Keratinocyte (primary cell): ENCODE measurements around the gene ATRX. TPM values are rescaled to one million over a fixed set of nuclear protein-coding genes. Genes with fewer than 3 reads are reported as not detected.

ENCODE experiments used
- DNase-seq: peaks from one replicate; pipeline ENCODE4 v3.0.0-alpha.2; 2011; ENCODE audit warnings: low read depth, missing footprints, low spot score
- FAIRE-seq: peaks from 2 replicates; lab custom pipeline; 2011; peaks lifted over from hg19 to GRCh38; lab: Jason Lieb, UNC
- H2AFZ ChIP-seq: 2 replicates; pipeline ENCODE4 v1.6.0; 2012; ENCODE audit warnings: low read length, control low read depth, inconsistent platforms; ENCODE audit not compliant: control insufficient read depth
- H3K27ac ChIP-seq: 2 replicates; pipeline ENCODE4 v1.5.1; 2011; ENCODE audit warnings: low read length; ENCODE audit not compliant: control insufficient read depth, insufficient read depth
- H3K27me3 ChIP-seq: 3 replicates; pipeline ENCODE4 v1.6.0; 2011; ENCODE audit warnings: low read length; ENCODE audit not compliant: control insufficient read depth, insufficient read depth; ENCODE audit errors: extremely low read depth
- H3K36me3 ChIP-seq, 2 experiments: 2 replicates in 1 of 2; 3 replicates in 1 of 2; pipeline ENCODE4 v1.5.1; 2011; ENCODE audit warnings: low read length in 2 of 2, mild to moderate bottlenecking in 1 of 2; ENCODE audit not compliant: control insufficient read depth in 2 of 2, insufficient read depth in 2 of 2; ENCODE audit errors: extremely low read depth in 1 of 2
- H3K4me1 ChIP-seq: 3 replicates; pipeline ENCODE4 v1.5.1; 2011; ENCODE audit warnings: low read length; ENCODE audit not compliant: control insufficient read depth, insufficient read depth; ENCODE audit errors: extremely low read depth
- H3K4me2 ChIP-seq: 3 replicates; pipeline ENCODE4 v1.6.0; 2011; ENCODE audit warnings: low read depth, low read length; ENCODE audit not compliant: control insufficient read depth, insufficient read depth; ENCODE audit errors: extremely low read depth
- H3K4me3 ChIP-seq, 3 experiments: fragments of 200-600 bp in 1 of 3; sonication (generic) in 1 of 3; 2 replicates in 2 of 3; 3 replicates in 1 of 3; pipeline ENCODE4 v1.5.1; 2011 to 2016; ENCODE audit warnings: low read length in 3 of 3, mild to moderate bottlenecking in 3 of 3, control low read depth in 2 of 3, inconsistent platforms in 1 of 3, low read depth in 1 of 3, mixed read lengths in 1 of 3, mixed run types in 1 of 3, moderate library complexity in 1 of 3; ENCODE audit not compliant: control insufficient read depth in 2 of 3, insufficient read depth in 2 of 3; ENCODE audit errors: extremely low read depth in 1 of 3
- H3K79me2 ChIP-seq: 2 replicates; pipeline ENCODE4 v1.6.0; 2012; ENCODE audit warnings: low read length; ENCODE audit not compliant: control insufficient read depth, insufficient read depth
- H3K9ac ChIP-seq: 3 replicates; pipeline ENCODE4 v1.6.0; 2011; ENCODE audit warnings: low read length; ENCODE audit not compliant: control insufficient read depth, insufficient read depth; ENCODE audit errors: extremely low read depth
- H3K9me1 ChIP-seq: 3 replicates; pipeline ENCODE4 v1.6.0; 2011; ENCODE audit warnings: low read length; ENCODE audit not compliant: control insufficient read depth, insufficient read depth; ENCODE audit errors: extremely low read depth
- H3K9me3 ChIP-seq: 2 replicates; pipeline ENCODE4 v1.5.1; 2012; ENCODE audit warnings: low read depth, low read length; ENCODE audit not compliant: control insufficient read depth
- H4K20me1 ChIP-seq: 3 replicates; pipeline ENCODE4 v1.6.0; 2011; ENCODE audit warnings: low read length; ENCODE audit not compliant: control insufficient read depth, insufficient read depth; ENCODE audit errors: extremely low read depth
- CTCF ChIP-seq, 3 experiments: IDR thresholded peaks in 1 of 3; conservative IDR thresholded peaks in 1 of 3; optimal IDR thresholded peaks in 1 of 3; 2 replicates in 2 of 3; 3 replicates in 1 of 3; pipeline versions ENCODE3 to v1.5.1; 2011; ENCODE audit warnings: low read length in 3 of 3, mild to moderate bottlenecking in 3 of 3, moderate library complexity in 2 of 3, control low read depth in 1 of 3, inconsistent platforms in 1 of 3; ENCODE audit not compliant: insufficient read depth in 2 of 3; ENCODE audit errors: extremely low read depth in 1 of 3
- EZH2 ChIP-seq: IDR thresholded peaks from one replicate; pipeline ENCODE4 v1.6.1; 2012; ENCODE audit warnings: inconsistent platforms, mild to moderate bottlenecking, low read length, moderate library complexity
- dilution Hi-C: fragments of 300-500 bp; cut with MboI; formaldehyde crosslinking; loops from one replicate; pipeline ENCODE4 v1.7.0; 2020; ENCODE audit warnings: low sequenced_read_pairs; ENCODE audit not compliant: extremely low pct_ligation_motif_present
- polyA plus RNA-seq, 5 experiments: library from polyadenylated mRNA; depleted of rRNA in 3 of 5; stranded (reverse) in 3 of 5; stranded (forward) in 1 of 5; unstranded in 1 of 5; fragments of >200 nt; gene quantifications; 1 replicate in 1 of 5; 2 replicates in 3 of 5; 3 replicates in 1 of 5; pipeline versions ENCODE4 v1.2.1 to v1.2.3, GENCODE V29; 2011 to 2012; ENCODE audit warnings: missing spikeins in 2 of 5, low read depth in 1 of 5, low replicate concordance in 1 of 5

The ATRX gene
- polyA plus RNA-seq, 1 donor (not counting 4 experiments of a cell fraction or from before 2014, with no cell fraction given) = 31.3 TPM

DNA sequence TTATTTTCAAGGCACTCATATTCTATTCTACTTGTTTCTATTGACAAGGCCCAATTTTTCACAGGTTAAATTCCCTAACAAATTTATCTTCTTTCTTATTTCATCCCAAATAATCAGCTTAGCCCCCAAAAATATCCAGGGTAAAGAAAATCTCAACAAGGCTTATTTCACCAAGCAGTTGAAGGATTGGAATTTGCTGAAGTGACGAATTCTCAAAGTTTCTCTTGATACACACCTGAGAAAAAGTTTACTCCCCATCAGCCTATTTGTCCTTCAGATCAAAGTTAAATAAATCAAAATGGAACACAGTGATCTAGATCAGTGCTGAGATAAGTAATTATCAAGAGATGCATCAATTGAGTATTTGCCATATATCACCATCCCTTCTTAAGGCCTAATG lies 106.9 kb downstream of the ATRX start:
- Histone ChIP-seq H3K4me3 (no peak overlapping the region), H3K4me1 (no peaks in the 10 kb centered on the region), H3K27ac (no peak overlapping the region), H3K9me3 (no peaks in the 10 kb centered on the region), H3K9ac (no peak overlapping the region), H2AFZ (no peak overlapping the region), H3K79me2 (no peaks in the 10 kb centered on the region), H3K36me3 (no peaks in the 10 kb centered on the region), H3K27me3 (no peaks in the 10 kb centered on the region), H3K9me1 (no peaks in the 10 kb centered on the region), H3K4me2 (no peak overlapping the region), H4K20me1 (no peaks in the 10 kb centered on the region)
- dilution Hi-C loops = no loop called here
- no peak for TF ChIP-seq EZH2
- TF ChIP-seq CTCF (optimal IDR thresholded peaks at IDR 0.05 in 1 of 3, IDR thresholded peaks at IDR 0.05 in 1 of 3, conservative IDR thresholded peaks at IDR 0.05 in 1 of 3; ENCODE audit: extremely low read depth in 1 of 3, insufficient read depth in 2 of 3, low read length in 3 of 3) = no peak
- DNase-seq (no peak), FAIRE-seq (no peak)

DNA sequence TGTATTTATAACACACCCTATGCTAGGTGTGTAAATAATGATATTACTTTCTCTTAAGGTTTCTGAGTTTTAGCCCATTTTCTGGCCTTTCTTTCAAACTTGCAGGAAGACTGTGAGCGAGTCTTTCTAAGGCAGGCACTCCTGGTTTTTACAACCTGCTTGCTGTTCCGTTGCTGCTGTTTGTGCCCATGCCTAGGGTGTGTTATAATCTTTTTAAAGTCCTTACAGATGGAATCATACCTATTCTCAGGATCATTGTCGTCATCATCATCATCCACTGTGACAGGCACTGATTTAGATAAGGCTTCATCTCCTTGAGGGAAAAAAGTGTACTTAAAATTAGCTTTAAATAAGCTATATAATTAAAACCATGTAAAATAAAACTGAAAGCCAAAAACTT lies 110.0 kb downstream of the ATRX start:
- TF ChIP-seq CTCF (optimal IDR thresholded peaks at IDR 0.05 in 1 of 3, IDR thresholded peaks at IDR 0.05 in 1 of 3, conservative IDR thresholded peaks at IDR 0.05 in 1 of 3; ENCODE audit: extremely low read depth in 1 of 3, insufficient read depth in 2 of 3, low read length in 3 of 3) = no peak
- TF ChIP-seq EZH2 = no peak
- Histone ChIP-seq H3K27me3 (no peaks in the 10 kb centered on the region), H3K4me1 (no peaks in the 10 kb centered on the region), H3K79me2 (no peaks in the 10 kb centered on the region), H3K4me2 (no peak overlapping the region), H3K9ac (no peak overlapping the region), H3K9me3 (no peaks in the 10 kb centered on the region), H4K20me1 (no peaks in the 10 kb centered on the region), H3K27ac (no peak overlapping the region), H3K36me3 (no peaks in the 10 kb centered on the region), H3K4me3 (no peak overlapping the region), H3K9me1 (no peaks in the 10 kb centered on the region), H2AFZ (no peak overlapping the region)
- dilution Hi-C loops = no loop called here
- DNase-seq = no peak
- FAIRE-seq = no peak
